ENCODE measurements around the gene STRN3.
"Not testable (repeated sequence)": the region's sequence is repeated elsewhere in the genome, so short reads cannot be mapped to it uniquely, and the experiment has no call there.

Gene STRN3, protein sequence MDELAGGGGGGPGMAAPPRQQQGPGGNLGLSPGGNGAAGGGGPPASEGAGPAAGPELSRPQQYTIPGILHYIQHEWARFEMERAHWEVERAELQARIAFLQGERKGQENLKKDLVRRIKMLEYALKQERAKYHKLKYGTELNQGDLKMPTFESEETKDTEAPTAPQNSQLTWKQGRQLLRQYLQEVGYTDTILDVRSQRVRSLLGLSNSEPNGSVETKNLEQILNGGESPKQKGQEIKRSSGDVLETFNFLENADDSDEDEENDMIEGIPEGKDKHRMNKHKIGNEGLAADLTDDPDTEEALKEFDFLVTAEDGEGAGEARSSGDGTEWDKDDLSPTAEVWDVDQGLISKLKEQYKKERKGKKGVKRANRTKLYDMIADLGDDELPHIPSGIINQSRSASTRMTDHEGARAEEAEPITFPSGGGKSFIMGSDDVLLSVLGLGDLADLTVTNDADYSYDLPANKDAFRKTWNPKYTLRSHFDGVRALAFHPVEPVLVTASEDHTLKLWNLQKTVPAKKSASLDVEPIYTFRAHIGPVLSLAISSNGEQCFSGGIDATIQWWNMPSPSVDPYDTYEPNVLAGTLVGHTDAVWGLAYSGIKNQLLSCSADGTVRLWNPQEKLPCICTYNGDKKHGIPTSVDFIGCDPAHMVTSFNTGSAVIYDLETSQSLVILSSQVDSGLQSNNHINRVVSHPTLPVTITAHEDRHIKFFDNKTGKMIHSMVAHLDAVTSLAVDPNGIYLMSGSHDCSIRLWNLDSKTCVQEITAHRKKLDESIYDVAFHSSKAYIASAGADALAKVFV

DNA sequence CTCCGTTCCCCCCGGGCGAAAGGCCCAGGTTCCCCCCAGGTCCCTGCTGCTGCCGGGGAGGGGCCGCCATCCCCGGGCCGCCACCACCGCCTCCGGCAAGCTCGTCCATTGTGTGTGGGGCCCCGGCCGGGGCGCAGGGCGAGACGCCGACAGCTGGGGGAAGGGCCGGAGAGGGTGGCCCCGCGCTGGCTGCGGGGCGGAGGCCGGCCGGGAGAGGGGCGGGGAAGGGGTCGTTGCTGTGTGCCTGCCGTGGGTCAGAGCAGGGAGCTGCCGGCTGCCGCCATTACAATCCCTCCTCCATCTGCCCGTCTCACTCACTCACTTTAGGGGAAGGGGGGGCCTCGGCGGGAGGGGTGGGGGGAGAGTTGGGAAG, at the start of gene STRN3:
TSS of gene STRN3 (minus strand) at position 303 of the 373 bp plus-strand sequence. CDS start at position 109, 194 bp downstream.
- in situ Hi-C loops (cut with MboI; ENCODE audit: low sequenced_read_pairs): no loop called here

DNA sequence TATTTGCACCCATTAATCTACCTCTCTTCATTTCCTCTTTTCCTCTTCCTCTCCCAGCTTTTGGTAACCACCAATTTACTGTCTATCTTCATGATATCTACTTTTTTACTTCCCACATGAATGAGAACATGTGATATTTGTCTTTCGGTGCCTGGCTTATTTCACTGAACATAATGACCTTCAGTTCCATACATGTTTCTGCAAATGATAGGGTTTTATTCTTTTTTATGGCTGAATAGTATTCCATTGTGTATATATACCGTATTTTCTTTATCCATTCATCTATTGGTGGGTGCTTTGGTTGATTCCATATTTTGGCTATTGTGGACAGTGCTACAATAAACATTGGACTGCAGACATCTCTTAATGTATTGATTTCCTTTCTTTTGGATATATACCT, 49.0 kb upstream of the STRN3 start:
- in situ Hi-C loops (cut with MboI; ENCODE audit: low sequenced_read_pairs): no loop called here

DNA sequence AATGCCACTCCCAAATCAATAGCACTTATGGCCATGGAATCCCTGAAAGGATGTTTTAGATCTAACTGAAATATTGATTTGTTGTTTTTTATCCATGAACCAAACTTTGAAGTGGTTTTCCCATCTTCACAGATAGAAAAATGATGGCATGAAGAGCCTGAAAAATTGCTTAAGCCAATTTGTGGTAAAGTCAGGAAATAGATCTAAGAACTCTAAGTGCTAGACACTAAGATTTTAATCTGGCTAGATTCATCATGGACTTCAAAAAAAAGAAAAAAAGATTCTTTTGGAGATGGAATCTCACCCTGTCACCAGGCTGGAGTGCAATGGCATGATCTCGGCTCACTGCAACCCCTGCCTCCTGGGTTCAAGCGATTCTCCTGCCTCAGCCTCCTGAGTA, 45.0 kb upstream of the STRN3 start:
- in situ Hi-C loops (cut with MboI; ENCODE audit: low sequenced_read_pairs): no loop called here

DNA sequence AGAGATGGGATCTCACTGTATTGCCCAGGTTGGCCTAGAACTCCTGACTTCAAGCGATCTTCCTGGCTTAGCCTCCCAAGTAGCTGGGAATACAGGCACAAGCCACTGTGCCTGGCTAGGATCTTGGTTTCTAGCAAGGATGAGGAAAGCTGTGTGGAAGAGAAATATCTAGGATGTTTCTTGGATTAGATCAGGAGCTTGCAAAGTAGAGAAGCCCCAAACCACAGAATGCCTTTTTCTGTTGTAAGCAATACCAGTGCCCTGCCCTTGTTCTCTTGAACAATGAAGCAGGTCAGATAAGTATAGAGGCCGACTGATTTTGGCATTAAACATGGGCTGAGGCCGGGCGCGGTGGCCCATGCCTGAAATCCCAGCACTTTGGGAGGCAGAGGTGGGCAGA, 44.3 kb upstream of the STRN3 start:
- in situ Hi-C loops (cut with MboI; ENCODE audit: low sequenced_read_pairs): no loop called here

DNA sequence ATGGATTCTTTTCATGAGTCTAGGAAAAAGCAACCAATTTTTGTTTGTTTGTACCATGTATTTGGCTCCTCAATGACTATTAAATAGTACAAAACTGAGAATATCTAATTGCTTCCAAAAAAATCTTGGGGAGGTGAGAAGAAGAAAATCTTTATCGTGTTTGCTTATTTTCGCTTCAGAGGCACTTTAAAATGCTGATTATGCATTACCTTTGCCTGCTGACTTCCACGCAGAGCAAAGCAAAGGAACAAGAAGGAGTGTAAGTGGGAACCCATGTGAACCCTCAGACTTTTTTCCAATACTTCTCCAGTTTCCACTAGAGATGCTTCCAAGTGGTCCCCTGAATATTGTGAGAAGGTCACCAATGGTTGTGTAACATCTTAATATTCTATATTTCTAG, 43.2 kb upstream of the STRN3 start:
- in situ Hi-C loops (cut with MboI; ENCODE audit: low sequenced_read_pairs): no loop called here

DNA sequence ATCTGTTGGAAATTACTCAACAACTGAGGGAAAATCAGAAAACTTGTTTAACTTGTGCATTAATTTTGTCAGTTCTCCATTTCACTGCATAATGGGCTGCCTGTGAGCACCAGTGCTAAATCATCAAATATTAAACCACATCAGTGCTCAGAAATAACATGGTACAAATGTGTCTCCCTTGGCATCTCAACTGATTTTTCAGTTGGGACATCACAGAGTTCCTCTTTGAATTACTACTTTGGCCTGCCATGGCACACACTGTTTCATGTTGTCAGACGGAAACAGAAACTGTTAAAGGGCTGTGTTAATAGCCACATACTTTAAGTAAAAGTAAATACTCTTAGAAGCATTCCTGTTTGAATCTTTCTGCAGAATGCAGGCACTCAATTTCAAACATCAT, 42.1 kb upstream of the STRN3 start:
- in situ Hi-C loops (cut with MboI; ENCODE audit: low sequenced_read_pairs): no loop called here

DNA sequence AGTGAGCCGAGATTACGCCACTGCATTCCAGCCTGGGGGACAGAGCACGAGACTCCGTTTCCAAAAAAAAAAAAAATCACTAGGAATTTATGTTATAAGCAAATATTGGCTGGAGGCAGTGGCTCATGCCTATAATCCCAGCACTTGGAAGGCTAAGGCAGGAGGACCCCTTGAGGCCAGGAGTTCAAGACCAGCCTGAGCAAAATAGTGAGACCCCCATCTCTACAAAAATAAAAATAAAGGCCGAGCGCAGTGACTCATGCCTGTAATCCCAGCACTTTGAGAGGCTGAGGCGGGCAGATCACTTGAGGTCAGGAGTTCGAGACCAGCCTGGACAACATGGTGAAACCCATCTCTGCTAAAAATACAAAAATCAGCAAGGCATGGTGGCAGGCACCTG, 36.7 kb upstream of the STRN3 start:
- in situ Hi-C loops (cut with MboI; ENCODE audit: low sequenced_read_pairs): not testable (repeated sequence)

DNA sequence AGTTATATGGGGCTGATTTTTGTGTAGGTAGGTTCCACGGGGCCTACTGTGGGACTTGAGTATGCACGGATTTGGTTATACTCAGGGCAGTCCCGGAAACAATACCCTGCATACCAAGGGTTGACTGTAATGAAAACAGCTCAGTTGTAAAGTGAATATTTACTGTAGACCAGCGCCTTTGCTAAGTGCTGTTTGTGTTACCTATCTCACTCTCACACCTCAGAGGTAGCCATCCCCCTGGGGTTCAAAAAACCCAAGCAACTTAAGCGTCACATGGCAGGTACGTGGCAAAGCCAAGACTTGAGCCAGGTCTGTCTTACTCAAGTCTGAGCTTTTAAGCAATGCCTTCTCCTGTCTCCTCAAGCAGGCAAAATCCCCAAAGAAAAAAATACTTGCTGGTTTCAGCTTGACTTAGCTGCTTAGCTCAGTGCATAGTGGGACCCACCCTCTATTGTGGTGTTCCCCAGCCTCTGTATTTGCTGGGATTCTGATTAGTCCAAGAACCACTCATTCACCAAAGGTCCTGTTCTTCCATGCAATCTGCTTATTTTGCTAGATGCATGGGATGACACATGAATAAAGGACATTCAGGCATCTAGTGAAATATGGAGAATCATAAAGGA, 34.2 kb upstream of the STRN3 start:
- in situ Hi-C loops (cut with MboI; ENCODE audit: low sequenced_read_pairs): no loop called here

DNA sequence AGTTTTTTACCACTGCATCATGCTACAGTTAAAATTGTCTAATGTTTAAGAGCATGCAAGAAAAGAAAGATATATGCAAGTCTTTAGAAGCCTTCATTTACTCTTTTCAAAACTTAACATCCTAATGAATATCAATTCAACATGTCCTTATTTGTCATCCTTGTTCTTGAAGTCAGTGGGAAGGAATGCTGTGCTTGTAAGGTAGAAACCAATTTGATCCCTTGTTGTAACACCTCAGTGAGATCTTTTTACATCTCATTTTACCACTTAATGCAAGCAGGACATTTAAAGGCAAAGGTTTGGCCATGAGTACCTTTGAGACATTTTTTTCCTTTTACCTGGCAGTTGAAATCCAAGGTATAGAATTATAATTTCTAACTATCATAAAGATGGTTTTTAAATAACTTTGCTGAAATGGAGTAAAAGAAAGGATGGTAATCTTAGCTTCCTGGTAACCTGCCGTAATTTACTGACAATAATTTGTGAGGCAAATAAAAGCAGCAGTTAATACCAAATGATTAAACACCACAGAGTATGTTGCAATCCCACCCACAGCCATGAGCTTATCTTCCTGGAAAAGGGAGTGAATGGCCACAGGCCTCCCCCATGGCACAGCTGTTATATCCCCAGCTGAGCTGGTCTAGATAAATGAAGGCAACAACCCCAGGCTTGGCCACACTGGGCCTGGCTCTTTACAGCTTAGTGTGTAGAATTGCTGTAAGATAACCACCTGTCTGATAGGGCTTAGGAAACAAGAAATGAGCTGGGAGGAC, 33.2 kb upstream of the STRN3 start:
- in situ Hi-C loops (cut with MboI; ENCODE audit: low sequenced_read_pairs): no loop called here

DNA sequence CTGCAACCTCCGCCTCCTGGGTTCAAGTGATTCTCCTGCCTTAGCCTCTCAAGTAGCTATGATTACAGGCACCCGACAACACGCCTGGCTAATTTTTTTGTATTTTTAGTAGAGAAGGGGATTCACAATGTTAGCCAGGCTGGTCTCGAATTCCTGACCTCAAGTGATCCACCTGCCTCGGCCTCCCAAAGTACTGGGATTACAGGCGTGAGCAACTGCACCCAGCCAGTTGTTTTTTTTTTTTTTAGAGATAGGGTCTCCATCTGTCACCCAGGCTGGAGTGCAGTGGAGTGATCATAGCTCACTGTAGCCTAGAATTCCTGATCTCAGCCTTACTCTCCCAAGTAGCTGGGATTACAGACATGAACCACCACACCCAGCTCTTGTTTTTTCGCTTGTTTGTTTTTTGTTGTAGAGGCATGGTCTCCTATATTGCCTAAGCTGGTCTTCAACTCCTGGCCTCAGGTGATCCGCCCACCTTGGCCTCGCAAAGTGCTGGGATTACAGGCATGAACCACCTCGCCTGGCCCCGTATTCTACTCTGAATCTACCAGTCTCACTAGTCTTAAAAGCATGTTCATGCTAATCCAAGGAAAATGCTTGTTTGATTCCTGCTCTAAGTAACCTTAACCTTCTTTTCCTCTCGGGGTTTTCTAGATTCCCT, 31.7 kb upstream of the STRN3 start:
- in situ Hi-C loops (cut with MboI; ENCODE audit: low sequenced_read_pairs): no loop called here

DNA sequence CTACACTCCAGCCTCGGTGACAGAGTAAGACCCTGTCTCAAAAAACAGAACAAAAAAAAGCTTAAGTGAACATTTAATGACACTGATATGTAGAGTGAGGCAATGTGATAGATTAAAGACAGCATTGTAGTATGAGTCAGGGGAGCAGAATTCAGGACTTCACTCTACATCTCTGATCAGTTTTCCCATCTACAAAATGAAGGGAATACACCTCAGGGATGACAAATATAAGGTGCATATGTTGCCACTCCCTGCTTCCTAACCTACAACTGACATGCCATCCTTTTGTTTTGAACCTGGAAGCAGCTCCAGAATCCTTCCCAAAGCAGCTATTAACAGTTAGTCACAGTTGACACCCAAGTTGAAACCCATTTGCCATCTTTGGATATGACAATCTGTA, 30.9 kb upstream of the STRN3 start:
- in situ Hi-C loops (cut with MboI; ENCODE audit: low sequenced_read_pairs): no loop called here

DNA sequence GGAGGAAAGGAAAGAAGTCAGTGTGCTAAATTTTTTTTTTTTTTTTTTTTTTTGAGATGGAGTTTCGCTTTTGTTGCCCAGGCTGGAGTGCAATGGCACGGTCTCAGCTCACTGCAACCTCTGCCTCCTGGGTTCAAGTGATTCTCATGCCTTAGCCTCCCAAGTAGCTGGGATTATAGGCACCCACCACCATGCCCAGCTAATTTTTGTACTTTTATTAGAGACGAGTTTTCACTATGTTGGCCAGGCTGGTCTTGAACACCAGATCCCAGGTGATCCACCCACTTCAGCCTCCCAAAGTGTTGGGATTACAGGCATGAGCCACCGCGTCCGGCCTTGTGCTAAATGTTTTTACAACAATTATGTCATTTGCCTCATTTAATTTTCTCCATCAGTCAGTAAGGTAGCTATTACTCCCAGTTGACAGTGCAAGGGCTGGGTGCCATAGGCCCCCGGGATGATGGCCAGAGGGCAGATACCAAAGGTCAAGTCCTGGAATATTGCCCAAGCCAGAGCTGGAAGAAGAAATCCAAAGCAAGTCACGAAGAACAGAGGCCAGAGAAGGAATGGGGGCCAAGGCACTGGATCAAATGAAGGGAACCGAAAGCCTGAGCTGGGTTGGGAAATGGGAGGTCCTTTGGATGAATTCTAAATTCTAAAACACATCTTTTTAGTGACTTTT, 26.9 kb upstream of the STRN3 start:
- in situ Hi-C loops (cut with MboI; ENCODE audit: low sequenced_read_pairs): not testable (repeated sequence)

DNA sequence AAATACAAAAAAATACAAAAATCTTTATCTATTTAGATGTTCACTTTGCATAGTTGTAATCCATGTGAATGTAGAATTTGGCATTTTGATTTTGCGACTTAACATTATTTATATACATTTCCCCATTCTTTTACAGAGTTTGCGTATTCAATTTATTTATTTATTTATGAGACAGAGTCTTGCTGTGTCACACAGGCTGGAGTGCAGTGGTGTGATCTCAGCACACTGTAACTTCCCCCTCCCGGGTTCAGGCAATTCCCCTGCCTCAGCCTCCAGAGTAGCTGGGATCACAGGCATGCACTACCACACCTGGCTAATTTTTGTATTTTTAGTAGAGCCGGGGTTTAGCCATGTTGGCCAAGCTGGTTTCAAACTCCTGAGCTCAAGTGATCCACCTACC, 25.3 kb upstream of the STRN3 start:
- in situ Hi-C loops (cut with MboI; ENCODE audit: low sequenced_read_pairs): no loop called here

DNA sequence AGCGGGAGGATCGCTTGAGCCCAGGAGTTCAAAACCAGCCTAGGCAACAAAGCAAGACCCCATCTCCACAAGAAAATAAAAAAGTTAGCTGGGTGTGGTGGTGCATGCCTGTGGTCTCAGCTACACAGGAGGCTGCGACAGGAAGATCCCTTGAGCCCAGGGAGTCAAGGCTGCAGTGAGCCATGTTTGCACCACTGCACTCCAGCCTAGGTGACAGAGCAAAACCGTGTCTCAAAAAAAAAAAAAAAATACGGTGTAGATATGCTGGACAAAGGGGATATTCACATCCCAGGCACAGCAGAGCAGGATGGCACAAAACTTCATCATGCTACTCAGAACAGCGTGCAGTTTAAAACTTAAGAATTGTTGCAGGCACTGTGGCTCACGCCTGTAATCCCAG, 24.8 kb upstream of the STRN3 start:
- in situ Hi-C loops (cut with MboI; ENCODE audit: low sequenced_read_pairs): no loop called here

DNA sequence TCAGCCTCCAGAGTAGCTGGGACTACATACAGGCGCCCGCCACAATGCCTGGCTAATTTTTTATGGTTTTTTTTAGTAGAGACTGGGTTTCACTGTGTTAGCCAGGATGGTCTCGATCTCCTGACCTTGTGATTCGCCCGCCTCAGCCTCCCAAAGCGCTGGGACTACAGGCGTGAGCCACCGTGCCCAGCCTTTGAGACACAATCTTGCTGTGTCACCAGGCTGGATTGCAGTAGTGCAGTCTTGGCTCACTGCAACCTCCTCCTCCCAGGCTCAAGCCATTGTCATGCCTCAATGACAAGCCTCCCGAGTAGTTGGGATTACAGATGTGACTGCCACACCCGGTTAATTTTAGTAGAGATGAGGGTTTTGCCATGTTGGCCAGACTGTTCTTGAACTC, 21.3 kb upstream of the STRN3 start:
- in situ Hi-C loops (cut with MboI; ENCODE audit: low sequenced_read_pairs): no loop called here

DNA sequence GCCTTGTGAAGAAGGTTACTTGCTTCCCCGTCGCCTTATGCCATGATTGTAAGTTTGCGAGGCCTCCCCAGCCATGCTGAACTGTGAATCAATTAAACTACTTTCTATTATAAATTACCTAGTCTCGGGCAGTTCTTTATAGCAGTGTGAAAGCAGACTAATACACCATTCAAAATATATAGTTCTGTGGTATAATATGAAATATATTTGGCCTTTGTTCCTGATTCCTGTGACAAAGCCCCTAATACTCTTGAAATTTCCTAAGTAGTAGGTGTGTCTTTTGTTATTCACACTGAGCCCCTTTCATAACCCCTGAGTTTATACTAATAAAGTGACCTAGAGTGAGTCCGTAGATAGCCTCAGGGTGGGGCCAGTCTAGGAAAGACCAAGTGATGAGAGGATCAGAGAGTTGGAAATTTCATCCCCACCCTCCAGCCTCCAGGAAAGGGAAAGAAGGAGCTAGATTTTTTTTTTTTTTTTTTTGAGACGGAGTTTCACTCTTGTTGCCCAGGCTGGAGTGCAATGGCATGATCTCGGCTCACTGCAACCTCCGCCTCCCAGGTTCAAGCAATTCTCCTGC, 19.4 kb upstream of the STRN3 start:
- in situ Hi-C loops (cut with MboI; ENCODE audit: low sequenced_read_pairs): no loop called here

DNA sequence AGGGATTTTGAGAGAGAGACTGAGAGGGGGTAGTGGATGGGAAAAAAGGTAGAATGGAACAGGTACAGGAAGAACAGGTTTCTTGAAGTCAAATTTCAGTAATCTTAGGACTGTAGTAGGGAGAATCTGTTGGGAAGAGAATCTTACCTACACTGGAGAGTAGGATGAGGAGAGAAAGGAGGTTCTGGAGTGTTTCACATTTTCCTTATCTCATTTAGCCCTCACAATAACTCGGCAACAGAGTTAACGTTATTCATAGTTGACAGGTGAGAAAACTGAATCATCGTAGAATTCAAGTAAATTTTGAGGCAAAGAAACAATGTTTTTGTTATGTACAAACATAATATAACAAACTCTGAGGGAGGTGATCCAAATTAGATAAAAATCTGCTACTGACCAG, 17.2 kb upstream of the STRN3 start:
- in situ Hi-C loops (cut with MboI; ENCODE audit: low sequenced_read_pairs): no loop called here

DNA sequence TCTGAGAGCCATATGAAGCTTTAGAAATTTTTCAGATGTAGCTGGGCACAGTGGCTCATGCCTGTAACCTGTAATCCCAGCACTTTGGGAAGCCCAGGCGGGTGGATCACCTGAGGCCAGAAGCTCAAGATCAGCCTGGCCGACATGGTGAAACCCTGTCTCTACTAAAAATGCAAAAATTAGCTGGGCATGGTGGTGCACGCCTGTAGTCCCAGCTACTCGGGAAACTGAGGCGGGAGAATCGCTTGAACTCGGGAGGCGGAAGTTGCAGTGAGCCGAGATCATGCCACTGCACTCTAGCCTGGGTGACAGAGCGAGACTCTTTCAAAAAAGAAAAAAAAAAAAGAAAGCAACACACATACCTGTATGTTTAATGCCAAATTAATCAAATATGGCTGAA, 16.7 kb upstream of the STRN3 start:
- in situ Hi-C loops (cut with MboI; ENCODE audit: low sequenced_read_pairs): not testable (repeated sequence)

DNA sequence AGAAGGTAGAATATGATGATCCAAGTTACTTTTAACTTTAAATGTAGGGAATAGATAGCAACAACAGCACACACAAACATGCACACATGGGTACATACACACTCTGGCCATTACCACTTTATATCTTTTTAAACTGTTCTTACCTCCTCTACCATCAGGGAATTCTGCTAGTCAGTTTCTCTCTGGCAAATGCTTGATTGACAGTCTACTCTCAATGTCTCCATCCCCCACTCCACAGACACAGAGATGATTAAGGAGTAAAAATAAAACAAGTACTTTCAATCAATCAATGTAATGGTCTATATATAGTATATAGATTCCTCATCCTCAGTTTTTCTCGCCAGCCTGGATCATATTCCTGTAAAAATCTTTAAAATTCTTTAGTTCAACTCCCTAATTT, 16.1 kb upstream of the STRN3 start:
- in situ Hi-C loops (cut with MboI; ENCODE audit: low sequenced_read_pairs): no loop called here

Data from HL-60/S4 treated with retinoic acid at 250 ng/mL for 4 days and 3 days (cell line).